Fibroblast of skin of scalp (primary cell): ENCODE data around the gene DARS2.

ENCODE experiments used
- DNase-seq: peaks from one replicate; pipeline ENCODE4 v3.0.0-alpha.2; 2013

Gene DARS2

DNA sequence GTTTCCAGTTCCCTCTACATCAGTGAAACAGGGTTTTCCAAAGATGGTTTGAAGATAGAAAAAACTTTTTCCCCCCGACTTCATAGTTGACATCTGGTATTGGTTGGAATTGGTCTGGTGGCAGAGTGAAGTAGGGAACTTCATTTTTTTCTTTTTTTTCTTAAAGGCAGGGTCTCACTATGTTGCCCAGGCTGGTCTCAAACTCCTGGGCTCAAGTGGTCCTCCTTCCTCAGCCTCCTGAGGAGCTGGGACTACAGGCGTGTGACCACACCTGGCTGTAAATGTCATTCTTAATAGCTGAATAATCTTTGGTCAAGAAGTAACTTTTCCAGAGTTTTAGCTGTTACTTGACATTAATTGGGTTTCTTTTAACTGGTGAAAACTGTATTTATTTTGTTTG is 65.4 kb downstream of the DARS2 start:
- DNase-seq = no peak

DNA sequence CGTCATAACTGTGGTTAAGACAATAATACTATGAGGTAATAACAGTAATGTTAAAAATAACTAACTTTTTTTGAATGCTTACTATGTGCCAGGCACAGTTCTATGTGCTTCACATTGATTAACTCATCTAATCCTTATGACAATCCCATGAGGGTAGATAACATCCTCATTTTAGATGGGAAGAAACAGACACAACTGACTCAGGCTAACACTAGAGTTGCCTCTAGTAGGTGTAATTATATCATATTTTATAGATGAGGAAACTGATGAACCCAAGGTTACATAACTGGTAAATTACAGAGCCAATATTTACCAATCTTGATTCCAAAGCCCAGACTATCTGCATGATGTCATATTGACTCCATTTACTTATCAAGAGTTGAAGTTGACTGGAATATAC is 69.1 kb downstream of the DARS2 start:
- no peak for DNase-seq

- no peak for DNase-seq
Observed at GRCh38 chr1:173894189-173894588, 69.7 kb downstream of the DARS2 start.

GRCh38 chr1:173900427-173900826 is 76.0 kb downstream of the DARS2 start:
- DNase-seq = no peak

DNA sequence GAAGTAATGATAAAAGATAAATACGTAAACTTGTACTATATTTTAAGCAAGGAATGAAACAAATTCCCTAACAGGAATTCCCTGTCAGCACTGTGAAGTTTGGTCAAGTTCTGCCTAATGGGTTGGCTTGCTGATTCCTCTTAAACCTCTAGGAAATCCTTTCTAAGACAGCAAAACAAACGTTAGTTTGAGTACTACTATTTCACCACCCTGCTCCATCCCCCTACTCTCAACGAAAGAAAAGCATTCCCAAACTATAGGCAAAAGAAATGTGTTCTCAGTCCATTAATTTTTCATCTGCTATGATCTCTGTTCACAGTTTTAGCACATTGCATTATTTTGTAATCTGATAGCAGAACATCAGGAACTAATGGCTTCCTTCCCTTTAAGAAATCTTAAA is 76.5 kb downstream of the DARS2 start:
- DNase-seq = no peak

GRCh38 chr1:173903827-173904531 is 79.5 kb downstream of the DARS2 start:
- DNase-seq = no peak
